ENCODE data around the gene ANKS1B.

- TF ChIP-seq SUZ12 (IDR thresholded peaks at IDR 0.05; ENCODE audit: extremely low read depth, insufficient read depth, insufficient read length) (no peak), ZNF274 (IDR thresholded peaks at IDR 0.05; ENCODE audit: low read depth, low read length) (no peak)
Observed at GRCh38 chr12:99110868-99111267, 873.9 kb downstream of the ANKS1B start.
